H1 (cell line): ENCODE measurements around the gene RAB40A. TPM values are rescaled to one million over a fixed set of nuclear protein-coding genes. Genes with fewer than 3 reads are reported as not detected.

Experiments
- CHD7 ChIP-seq: fragments of 300-600 bp; sonication (generic); IDR thresholded peaks from 2 replicates; pipeline ENCODE4 v1.7.1; 2012; ENCODE audit warnings: low read length, moderate library complexity, mild to moderate bottlenecking, inconsistent platforms; ENCODE audit not compliant: insufficient replicate concordance
- CREB1 ChIP-seq: IDR thresholded peaks from 2 replicates; pipeline ENCODE4 v1.6.1; 2012; ENCODE audit warnings: inconsistent platforms
- E2F6 ChIP-seq: IDR thresholded peaks from 2 replicates; pipeline ENCODE4 v1.6.1; 2012; ENCODE audit warnings: inconsistent platforms
- HDAC2 ChIP-seq, 2 experiments: fragments of 300-600 bp in 1 of 2; sonication (generic) in 1 of 2; IDR thresholded peaks; 2 replicates each; pipeline ENCODE4 v1.6.1; 2011 to 2012; ENCODE audit warnings: low read depth in 2 of 2, low read length in 2 of 2, mild to moderate bottlenecking in 2 of 2, moderate library complexity in 2 of 2, borderline replicate concordance in 1 of 2, inconsistent platforms in 1 of 2
- HDAC6 ChIP-seq: IDR thresholded peaks from one replicate; pipeline ENCODE4 v1.7.1; 2012; ENCODE audit warnings: low read depth, mild to moderate bottlenecking, inconsistent platforms, low read length, moderate library complexity
- KDM5A ChIP-seq: fragments of 200-600 bp; IDR thresholded peaks from 2 replicates; pipeline ENCODE4 v1.7.1; 2012; ENCODE audit warnings: mild to moderate bottlenecking, low read length, inconsistent platforms, mixed read lengths
- POLR2A ChIP-seq, 2 experiments: IDR thresholded peaks; 1 replicate in 1 of 2; 2 replicates in 1 of 2; pipeline ENCODE4 v1.6.1; 2011; ENCODE audit warnings: low read depth in 2 of 2, low read length in 2 of 2, mild to moderate bottlenecking in 2 of 2; ENCODE audit errors: control extremely low read depth in 1 of 2
- RXRA ChIP-seq: IDR thresholded peaks from 2 replicates; pipeline ENCODE4 v1.6.1; 2011; ENCODE audit warnings: low read depth, mild to moderate bottlenecking, low read length, moderate library complexity; ENCODE audit not compliant: insufficient read depth
- TAF7 ChIP-seq: optimal IDR thresholded peaks from 2 replicates; pipeline ENCODE3; 2011; ENCODE audit warnings: low read depth, mild to moderate bottlenecking, inconsistent platforms, low read length, moderate library complexity, borderline replicate concordance
- polyA plus RNA-seq, 7 experiments: library from polyadenylated mRNA; depleted of rRNA in 3 of 7; stranded (reverse) in 5 of 7; unstranded in 2 of 7; fragments of >200 nt in 5 of 7; fragments of 200-250 nt in 2 of 7; gene quantifications; 1 replicate in 5 of 7; 2 replicates in 1 of 7; 4 replicates in 1 of 7; pipeline versions ENCODE4 v1.2.1 to v1.2.3, GENCODE V29; 2011 to 2013; ENCODE audit warnings: missing spikeins in 2 of 7, mixed read lengths in 2 of 7
- total RNA-seq: library from RNA; stranded (reverse); fragmentation: NEBNext Ultra II Directional; extraction: Animal tissue kit (Norgen Biotek cat#: 25700); gene quantifications from 2 replicates; pipeline ENCODE4 v1.2.1, GENCODE V29; 2021

RAB40A gene
- total and polyA plus RNA-seq, 2 of the 8 experiments (the other 6 are each of a cell fraction or from before 2014, with no cell fraction given) = 0.09 to 0.21 TPM

GRCh38 chrX:103523605-103524004 lies 4.3 kb upstream of the RAB40A start (continued):
- no peak for TF ChIP-seq CHD7
- no peak for TF ChIP-seq CREB1
- no peak for TF ChIP-seq RXRA
- TF ChIP-seq HDAC6 = no peak
- TF ChIP-seq POLR2A (IDR thresholded peaks at IDR 0.05; ENCODE audit: control extremely low read depth in 1 of 2, low read depth in 2 of 2, low read length in 2 of 2) = no peak
- no peak for TF ChIP-seq HDAC2 (IDR thresholded peaks at IDR 0.05; ENCODE audit: borderline replicate concordance in 1 of 2, low read depth in 2 of 2, low read length in 2 of 2)
- TF ChIP-seq TAF7 = no peak
- TF ChIP-seq KDM5A = no peak
- no peak for TF ChIP-seq E2F6
